Measurements from ENCODE around the gene CALCOCO2.

CALCOCO2 gene

GRCh38 chr17:48873696-48874443 lies 43.0 kb downstream of the CALCOCO2 start:
- Histone ChIP-seq H3K27ac (ENCODE audit: low read depth, low read length) (no peak overlapping the region), H3K36me3 (ENCODE audit: insufficient read depth, low read length) (no peaks in the 10 kb centered on the region), H3K27me3 (ENCODE audit: insufficient read depth, low read length) (no peaks in the 10 kb centered on the region), H3K4me3 (ENCODE audit: low read depth, low read length) (no peak overlapping the region), H2AFZ (ENCODE audit: low read length, unreplicated experiment) (no peak overlapping the region), H3K79me2 (ENCODE audit: control insufficient read depth, insufficient read depth, low read length, unreplicated experiment) (no peaks in the 10 kb centered on the region), H3K4me1 (ENCODE audit: control insufficient read depth, insufficient read depth, low read length, unreplicated experiment) (peaks cover 5% of the 10 kb centered on the region)

GRCh38 chr17:48878920-48879898 lies 48.4 kb downstream of the CALCOCO2 start:
- no peaks in the 10 kb centered on the region for H3K27me3 ChIP-seq (ENCODE audit: insufficient read depth, low read length)
- H3K79me2 ChIP-seq (ENCODE audit: control insufficient read depth, insufficient read depth, low read length, unreplicated experiment) = no peaks in the 10 kb centered on the region
- H3K4me3 ChIP-seq (ENCODE audit: low read depth, low read length) = no peak overlapping the region
- no peaks in the 10 kb centered on the region for H3K4me1 ChIP-seq (ENCODE audit: control insufficient read depth, insufficient read depth, low read length, unreplicated experiment)
- no peak overlapping the region for H3K27ac ChIP-seq (ENCODE audit: low read depth, low read length)
- no peak overlapping the region for H2AFZ ChIP-seq (ENCODE audit: low read length, unreplicated experiment)
- H3K36me3 ChIP-seq (ENCODE audit: insufficient read depth, low read length) = no peaks in the 10 kb centered on the region

GRCh38 chr17:48882272-48882671 lies 51.4 kb downstream of the CALCOCO2 start:
- Histone ChIP-seq H3K4me1 (ENCODE audit: control insufficient read depth, insufficient read depth, low read length, unreplicated experiment) (no peaks in the 10 kb centered on the region), H3K79me2 (ENCODE audit: control insufficient read depth, insufficient read depth, low read length, unreplicated experiment) (no peaks in the 10 kb centered on the region), H3K27ac (ENCODE audit: low read depth, low read length) (no peak overlapping the region), H3K4me3 (ENCODE audit: low read depth, low read length) (no peak overlapping the region), H3K36me3 (ENCODE audit: insufficient read depth, low read length) (no peaks in the 10 kb centered on the region), H2AFZ (ENCODE audit: low read length, unreplicated experiment) (no peak overlapping the region), H3K27me3 (ENCODE audit: insufficient read depth, low read length) (no peaks in the 10 kb centered on the region)

- Histone ChIP-seq H3K27ac (ENCODE audit: low read depth, low read length) (no peak overlapping the region), H3K4me1 (ENCODE audit: control insufficient read depth, insufficient read depth, low read length, unreplicated experiment) (no peaks in the 10 kb centered on the region), H3K36me3 (ENCODE audit: insufficient read depth, low read length) (no peaks in the 10 kb centered on the region), H3K4me3 (ENCODE audit: low read depth, low read length) (no peak overlapping the region), H3K79me2 (ENCODE audit: control insufficient read depth, insufficient read depth, low read length, unreplicated experiment) (no peaks in the 10 kb centered on the region), H2AFZ (ENCODE audit: low read length, unreplicated experiment) (no peak overlapping the region), H3K27me3 (ENCODE audit: insufficient read depth, low read length) (no peaks in the 10 kb centered on the region)
These were observed 52.3 kb downstream of the CALCOCO2 start for GRCh38 chr17:48883171-48883570.

- Histone ChIP-seq H3K79me2 (ENCODE audit: control insufficient read depth, insufficient read depth, low read length, unreplicated experiment) (peaks cover 22% of the 10 kb centered on the region), H3K27me3 (ENCODE audit: insufficient read depth, low read length) (no peaks in the 10 kb centered on the region)
These were observed 59.3 kb downstream of the CALCOCO2 start for GRCh38 chr17:48890086-48890485.

GRCh38 chr17:48892940-48893645 lies 62.3 kb downstream of the CALCOCO2 start:
- peaks cover 9% of the 10 kb centered on the region; the same call in 1 of the 2 replicates for H3K36me3 ChIP-seq (ENCODE audit: insufficient read depth, low read length)
- H3K4me3 ChIP-seq (ENCODE audit: low read depth, low read length) = peak overlapping the region; percentile 88
- no peaks in the 10 kb centered on the region for H3K27me3 ChIP-seq (ENCODE audit: insufficient read depth, low read length)
- peak overlapping the region; percentile 61 for H2AFZ ChIP-seq (ENCODE audit: low read length, unreplicated experiment)
- H3K79me2 ChIP-seq (ENCODE audit: control insufficient read depth, insufficient read depth, low read length, unreplicated experiment) = peaks cover 22% of the 10 kb centered on the region
- H3K4me1 ChIP-seq (ENCODE audit: control insufficient read depth, insufficient read depth, low read length, unreplicated experiment) = peaks cover 12% of the 10 kb centered on the region
- H3K27ac ChIP-seq (ENCODE audit: low read depth, low read length) = peak overlapping the region; percentile 28; the same call in 1 of the 2 replicates

More at GRCh38 chr17:48890086-48890485, 59.3 kb downstream of the CALCOCO2 start:
- Histone ChIP-seq H3K4me3 (ENCODE audit: low read depth, low read length) (no peak overlapping the region), H3K27ac (ENCODE audit: low read depth, low read length) (no peak overlapping the region), H3K4me1 (ENCODE audit: control insufficient read depth, insufficient read depth, low read length, unreplicated experiment) (peaks cover 6% of the 10 kb centered on the region), H3K36me3 (ENCODE audit: insufficient read depth, low read length) (no peaks in the 10 kb centered on the region), H2AFZ (ENCODE audit: low read length, unreplicated experiment) (no peak overlapping the region)

GRCh38 chr17:48893646-48894508 lies 63.0 kb downstream of the CALCOCO2 start:
- Histone ChIP-seq H3K79me2 (ENCODE audit: control insufficient read depth, insufficient read depth, low read length, unreplicated experiment) (peaks cover 22% of the 10 kb centered on the region), H3K4me1 (ENCODE audit: control insufficient read depth, insufficient read depth, low read length, unreplicated experiment) (peaks cover 13% of the 10 kb centered on the region), H3K36me3 (ENCODE audit: insufficient read depth, low read length) (peaks cover 13% of the 10 kb centered on the region; the same call in 1 of the 2 replicates), H3K27me3 (ENCODE audit: insufficient read depth, low read length) (no peaks in the 10 kb centered on the region), H2AFZ (ENCODE audit: low read length, unreplicated experiment) (no peak overlapping the region), H3K4me3 (ENCODE audit: low read depth, low read length) (peak overlapping the region; percentile 88), H3K27ac (ENCODE audit: low read depth, low read length) (no peak overlapping the region)

- H3K4me3 ChIP-seq (ENCODE audit: low read depth, low read length) = no peak overlapping the region; the same call in 1 of the 2 replicates
- no peak overlapping the region for H3K27ac ChIP-seq (ENCODE audit: low read depth, low read length)
- H3K27me3 ChIP-seq (ENCODE audit: insufficient read depth, low read length) = no peaks in the 10 kb centered on the region
- H2AFZ ChIP-seq (ENCODE audit: low read length, unreplicated experiment) = no peak overlapping the region
- H3K4me1 ChIP-seq (ENCODE audit: control insufficient read depth, insufficient read depth, low read length, unreplicated experiment) = peaks cover 17% of the 10 kb centered on the region
- H3K36me3 ChIP-seq (ENCODE audit: insufficient read depth, low read length) = peaks cover 13% of the 10 kb centered on the region; the same call in 1 of the 2 replicates
- H3K79me2 ChIP-seq (ENCODE audit: control insufficient read depth, insufficient read depth, low read length, unreplicated experiment) = peaks cover 22% of the 10 kb centered on the region
These were observed 64.1 kb downstream of the CALCOCO2 start for GRCh38 chr17:48894886-48895285.

DNA sequence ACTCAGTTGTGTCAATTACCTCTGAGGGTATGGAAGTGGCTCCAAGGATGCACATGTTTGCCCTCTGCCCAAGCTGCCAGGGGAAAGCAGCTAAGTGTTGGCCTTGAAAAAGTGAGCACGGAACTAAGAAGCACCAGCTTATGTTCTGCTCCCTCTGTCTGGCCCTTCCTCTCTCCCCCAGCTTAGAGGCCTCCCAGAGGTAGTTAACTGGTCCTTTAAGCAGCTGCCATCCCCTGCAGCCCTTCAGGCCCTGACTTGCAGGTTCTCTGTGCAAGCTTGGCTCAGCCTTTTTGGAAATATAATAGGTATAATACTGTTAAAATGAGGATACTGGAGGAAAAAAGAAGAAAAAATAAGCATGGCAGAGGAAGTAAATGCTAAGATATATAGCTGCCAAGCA lies 70.4 kb downstream of the CALCOCO2 start:
- Histone ChIP-seq H3K27me3 (ENCODE audit: insufficient read depth, low read length) (no peaks in the 10 kb centered on the region), H2AFZ (ENCODE audit: low read length, unreplicated experiment) (no peak overlapping the region), H3K79me2 (ENCODE audit: control insufficient read depth, insufficient read depth, low read length, unreplicated experiment) (peaks cover 3% of the 10 kb centered on the region), H3K4me1 (ENCODE audit: control insufficient read depth, insufficient read depth, low read length, unreplicated experiment) (peaks cover 21% of the 10 kb centered on the region), H3K27ac (ENCODE audit: low read depth, low read length) (no peak overlapping the region), H3K4me3 (ENCODE audit: low read depth, low read length) (no peak overlapping the region), H3K36me3 (ENCODE audit: insufficient read depth, low read length) (peaks cover 13% of the 10 kb centered on the region; the same call in 1 of the 2 replicates)

Data from ACC112 (cell line).